Activated naive CD4-positive, alpha-beta T cell treated with anti-CD3 and anti-CD28 coated beads, Interleukin-2, amount 50 U/mL, for 24 hours (primary cell): ENCODE results near the gene BLVRB.

Source experiments
- H3K27ac Mint-ChIP-seq: one replicate; pipeline ENCODE4 v1.8.0; 2021; ENCODE audit warnings: mild to moderate bottlenecking, mixed read lengths
- H3K27me3 Mint-ChIP-seq: one replicate; pipeline ENCODE4 v1.8.0; 2021; ENCODE audit warnings: mixed read lengths
- H3K36me3 Mint-ChIP-seq: one replicate; pipeline ENCODE4 v1.8.0; 2021; ENCODE audit warnings: mixed read lengths
- H3K4me1 Mint-ChIP-seq: one replicate; pipeline ENCODE4 v1.8.0; 2021; ENCODE audit warnings: mixed read lengths
- H3K4me3 Mint-ChIP-seq: one replicate; pipeline ENCODE4 v1.8.0; 2021; ENCODE audit warnings: mild to moderate bottlenecking, mixed read lengths
- H3K9me3 Mint-ChIP-seq: one replicate; pipeline ENCODE4 v1.8.0; 2021; ENCODE audit warnings: mixed read lengths

Gene BLVRB

GRCh38 chr19:40465557-40466218 is at the start of gene BLVRB:
BLVRB (minus strand) TSS chr19:40465745; CDS start chr19:40465688, 57 bp downstream.
- H3K4me1 Mint-ChIP-seq = peaks cover 25% of the 10 kb centered on the region
- peak within 1 kb of the TSS; percentile 90 for H3K4me3 Mint-ChIP-seq
- H3K27ac Mint-ChIP-seq = peak within 1 kb of the TSS; percentile 96
- no peaks in the 10 kb centered on the region for H3K36me3 Mint-ChIP-seq
- H3K27me3 Mint-ChIP-seq = peaks cover 3% of the 10 kb centered on the region
- no peaks in the 10 kb centered on the region for H3K9me3 Mint-ChIP-seq

- H3K36me3 Mint-ChIP-seq = peaks cover 3% of the 10 kb centered on the region
- H3K9me3 Mint-ChIP-seq = no peaks in the 10 kb centered on the region
- H3K4me1 Mint-ChIP-seq = peaks cover 10% of the 10 kb centered on the region
- H3K27me3 Mint-ChIP-seq = peaks cover 24% of the 10 kb centered on the region
- no peak overlapping the region for H3K27ac Mint-ChIP-seq
- H3K4me3 Mint-ChIP-seq = peak overlapping the region; percentile 23
These were observed 48.3 kb upstream of the BLVRB start for GRCh38 chr19:40513741-40514315.

- peaks cover 4% of the 10 kb centered on the region for H3K36me3 Mint-ChIP-seq
- peaks cover 28% of the 10 kb centered on the region for H3K27me3 Mint-ChIP-seq
- peak overlapping the region; percentile 23 for H3K4me3 Mint-ChIP-seq
- H3K27ac Mint-ChIP-seq = no peak overlapping the region
- peaks cover 10% of the 10 kb centered on the region for H3K4me1 Mint-ChIP-seq
- no peaks in the 10 kb centered on the region for H3K9me3 Mint-ChIP-seq
These were observed 47.8 kb upstream of the BLVRB start for GRCh38 chr19:40513345-40513678.

- Mint-ChIP-seq H3K27ac (no peak overlapping the region), H3K9me3 (no peaks in the 10 kb centered on the region), H3K27me3 (peaks cover 28% of the 10 kb centered on the region), H3K4me1 (peaks cover 10% of the 10 kb centered on the region), H3K4me3 (peak overlapping the region; percentile 40), H3K36me3 (peaks cover 4% of the 10 kb centered on the region)
These were observed 47.2 kb upstream of the BLVRB start for GRCh38 chr19:40512473-40513344.

GRCh38 chr19:40512110-40512472 is 46.5 kb upstream of the BLVRB start:
- H3K36me3 Mint-ChIP-seq = peaks cover 4% of the 10 kb centered on the region
- H3K4me3 Mint-ChIP-seq = peak overlapping the region; percentile 40
- H3K27ac Mint-ChIP-seq = no peak overlapping the region
- no peaks in the 10 kb centered on the region for H3K9me3 Mint-ChIP-seq
- H3K27me3 Mint-ChIP-seq = peaks cover 28% of the 10 kb centered on the region
- peaks cover 10% of the 10 kb centered on the region for H3K4me1 Mint-ChIP-seq

GRCh38 chr19:40511487-40511886 is 45.9 kb upstream of the BLVRB start:
- Mint-ChIP-seq H3K27me3 (peaks cover 26% of the 10 kb centered on the region), H3K27ac (no peak overlapping the region), H3K36me3 (peaks cover 4% of the 10 kb centered on the region), H3K4me3 (no peak overlapping the region), H3K4me1 (peaks cover 10% of the 10 kb centered on the region), H3K9me3 (no peaks in the 10 kb centered on the region)

- H3K4me3 Mint-ChIP-seq = no peak overlapping the region
- no peak overlapping the region for H3K27ac Mint-ChIP-seq
- H3K27me3 Mint-ChIP-seq = peaks cover 26% of the 10 kb centered on the region
- H3K4me1 Mint-ChIP-seq = peaks cover 10% of the 10 kb centered on the region
- peaks cover 4% of the 10 kb centered on the region for H3K36me3 Mint-ChIP-seq
- no peaks in the 10 kb centered on the region for H3K9me3 Mint-ChIP-seq
These were observed 45.1 kb upstream of the BLVRB start for GRCh38 chr19:40510526-40511115.

- Mint-ChIP-seq H3K36me3 (peaks cover 4% of the 10 kb centered on the region), H3K4me1 (peaks cover 7% of the 10 kb centered on the region), H3K27ac (no peak overlapping the region), H3K9me3 (no peaks in the 10 kb centered on the region), H3K27me3 (peaks cover 19% of the 10 kb centered on the region), H3K4me3 (no peak overlapping the region)
These were observed 43.3 kb upstream of the BLVRB start for GRCh38 chr19:40508739-40509260.

- H3K9me3 Mint-ChIP-seq = no peaks in the 10 kb centered on the region
- no peak overlapping the region for H3K27ac Mint-ChIP-seq
- peaks cover 15% of the 10 kb centered on the region for H3K27me3 Mint-ChIP-seq
- H3K36me3 Mint-ChIP-seq = peaks cover 4% of the 10 kb centered on the region
- H3K4me3 Mint-ChIP-seq = no peak overlapping the region
- peaks cover 4% of the 10 kb centered on the region for H3K4me1 Mint-ChIP-seq
These were observed 42.3 kb upstream of the BLVRB start for GRCh38 chr19:40507892-40508291.

- H3K4me3 Mint-ChIP-seq = no peak overlapping the region
- H3K9me3 Mint-ChIP-seq = no peaks in the 10 kb centered on the region
- no peaks in the 10 kb centered on the region for H3K4me1 Mint-ChIP-seq
- H3K27me3 Mint-ChIP-seq = peaks cover 6% of the 10 kb centered on the region
- H3K36me3 Mint-ChIP-seq = peaks cover 1% of the 10 kb centered on the region
- no peak overlapping the region for H3K27ac Mint-ChIP-seq
These were observed 40.6 kb upstream of the BLVRB start for GRCh38 chr19:40506099-40506498.

- Mint-ChIP-seq H3K4me3 (no peak overlapping the region), H3K27ac (no peak overlapping the region)
These were observed 37.8 kb upstream of the BLVRB start for GRCh38 chr19:40503320-40503695.

GRCh38 chr19:40502647-40503319 is 37.2 kb upstream of the BLVRB start:
- Mint-ChIP-seq H3K36me3 (no peaks in the 10 kb centered on the region), H3K4me1 (no peaks in the 10 kb centered on the region), H3K4me3 (no peak overlapping the region), H3K27ac (no peak overlapping the region), H3K9me3 (no peaks in the 10 kb centered on the region), H3K27me3 (peaks cover 1% of the 10 kb centered on the region)

More at GRCh38 chr19:40503320-40503695, 37.8 kb upstream of the BLVRB start:
- H3K36me3 Mint-ChIP-seq = no peaks in the 10 kb centered on the region
- no peaks in the 10 kb centered on the region for H3K9me3 Mint-ChIP-seq
- H3K27me3 Mint-ChIP-seq = peaks cover 1% of the 10 kb centered on the region
- no peaks in the 10 kb centered on the region for H3K4me1 Mint-ChIP-seq

- Mint-ChIP-seq H3K36me3 (no peaks in the 10 kb centered on the region), H3K27me3 (peaks cover 1% of the 10 kb centered on the region), H3K4me3 (no peak overlapping the region), H3K27ac (no peak overlapping the region), H3K9me3 (no peaks in the 10 kb centered on the region), H3K4me1 (no peaks in the 10 kb centered on the region)
These were observed 36.5 kb upstream of the BLVRB start for GRCh38 chr19:40502081-40502480.

GRCh38 chr19:40501599-40501998 is 36.1 kb upstream of the BLVRB start:
- H3K4me3 Mint-ChIP-seq = no peak overlapping the region
- H3K27me3 Mint-ChIP-seq = peaks cover 1% of the 10 kb centered on the region
- no peaks in the 10 kb centered on the region for H3K9me3 Mint-ChIP-seq
- H3K27ac Mint-ChIP-seq = no peak overlapping the region
- no peaks in the 10 kb centered on the region for H3K4me1 Mint-ChIP-seq
- H3K36me3 Mint-ChIP-seq = no peaks in the 10 kb centered on the region
